Measurements from ENCODE around the gene MAP3K7.

MAP3K7 gene

GRCh38 chr6:90523779-90524310, 63.0 kb downstream of the MAP3K7 start:
- DNase-seq = no peak

- DNase-seq = no peak
These were observed 64.9 kb downstream of the MAP3K7 start for GRCh38 chr6:90521955-90522354.

- DNase-seq = no peak
These were observed 70.7 kb downstream of the MAP3K7 start for GRCh38 chr6:90516074-90516660.

- DNase-seq = no peak
These were observed 72.4 kb downstream of the MAP3K7 start for GRCh38 chr6:90514496-90514895.

GRCh38 chr6:90508753-90509152, 78.1 kb downstream of the MAP3K7 start:
- no peak for DNase-seq

GRCh38 chr6:90502866-90503407, 83.9 kb downstream of the MAP3K7 start:
- DNase-seq = no peak

- no peak for DNase-seq
These were observed 84.5 kb downstream of the MAP3K7 start for GRCh38 chr6:90502381-90502780.

GRCh38 chr6:90500458-90500857, 86.4 kb downstream of the MAP3K7 start:
- no peak for DNase-seq

GRCh38 chr6:90497411-90497810, 89.5 kb downstream of the MAP3K7 start:
- DNase-seq = no peak

- no peak for DNase-seq
These were observed 90.4 kb downstream of the MAP3K7 start for GRCh38 chr6:90496258-90497016.

GRCh38 chr6:90495216-90495817, 91.6 kb downstream of the MAP3K7 start:
- DNase-seq = no peak

GRCh38 chr6:90494067-90494780, 92.6 kb downstream of the MAP3K7 start:
- no peak for DNase-seq

GRCh38 chr6:90493332-90493731, 93.5 kb downstream of the MAP3K7 start:
- peak; percentile 33 for DNase-seq

GRCh38 chr6:90492798-90493197, 94.1 kb downstream of the MAP3K7 start:
- DNase-seq = no peak

- DNase-seq = no peak
These were observed 94.5 kb downstream of the MAP3K7 start for GRCh38 chr6:90492369-90492768.

- no peak for DNase-seq
These were observed 96.7 kb downstream of the MAP3K7 start for GRCh38 chr6:90490030-90490716.

- peak; percentile 69 for DNase-seq
These were observed 98.1 kb downstream of the MAP3K7 start for GRCh38 chr6:90488816-90489215.

GRCh38 chr6:90485635-90486277, 101.1 kb downstream of the MAP3K7 start:
- peak; percentile 50 for DNase-seq

GRCh38 chr6:90484903-90485302, 102.0 kb downstream of the MAP3K7 start:
- DNase-seq = no peak

- no peak for DNase-seq
These were observed 102.5 kb downstream of the MAP3K7 start for GRCh38 chr6:90484385-90484784.

GRCh38 chr6:90483956-90484355, 102.9 kb downstream of the MAP3K7 start:
- DNase-seq = no peak
